GM19395 (cell line): ENCODE measurements around the gene ADGRL3.
"Not testable (repeated sequence)": the region's sequence is repeated elsewhere in the genome, so short reads cannot be mapped to it uniquely, and the experiment has no call there.

Experiments
- ATAC-seq: cut with Tn5 transposase; IDR thresholded peaks from one replicate; pipeline ENCODE4 v1.9.1; 2021; ENCODE audit warnings: mild to moderate bottlenecking, moderate library complexity; ENCODE audit not compliant: unreplicated experiment

The ADGRL3 gene

GRCh38 chr4:61923179-61923578, 723.1 kb downstream of the ADGRL3 start:
- ATAC-seq, result no peak

- no peak for ATAC-seq
Observed at GRCh38 chr4:61924131-61924530, 724.0 kb downstream of the ADGRL3 start.

- ATAC-seq, result no peak
Observed at GRCh38 chr4:61933527-61933926, 733.4 kb downstream of the ADGRL3 start.

DNA sequence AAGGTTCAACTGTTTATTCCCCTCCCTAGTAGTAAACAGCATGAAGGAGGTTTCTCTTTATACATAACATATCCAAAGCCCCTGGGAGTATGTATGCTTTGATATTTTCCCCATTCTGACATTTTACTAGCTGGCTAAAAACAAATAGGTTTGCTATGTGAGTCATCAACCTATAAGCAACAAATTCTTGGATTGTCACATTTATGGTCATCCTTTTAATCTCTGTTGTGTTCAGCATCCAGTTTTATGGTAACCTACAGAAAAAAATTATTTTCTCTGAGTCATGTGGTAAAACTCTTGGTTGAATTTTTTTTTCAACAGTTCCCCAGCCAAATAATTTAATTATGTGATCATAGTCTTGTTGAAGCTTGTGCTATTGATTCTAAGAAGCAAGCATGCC, 734.1 kb downstream of the ADGRL3 start:
- ATAC-seq, result no peak

DNA sequence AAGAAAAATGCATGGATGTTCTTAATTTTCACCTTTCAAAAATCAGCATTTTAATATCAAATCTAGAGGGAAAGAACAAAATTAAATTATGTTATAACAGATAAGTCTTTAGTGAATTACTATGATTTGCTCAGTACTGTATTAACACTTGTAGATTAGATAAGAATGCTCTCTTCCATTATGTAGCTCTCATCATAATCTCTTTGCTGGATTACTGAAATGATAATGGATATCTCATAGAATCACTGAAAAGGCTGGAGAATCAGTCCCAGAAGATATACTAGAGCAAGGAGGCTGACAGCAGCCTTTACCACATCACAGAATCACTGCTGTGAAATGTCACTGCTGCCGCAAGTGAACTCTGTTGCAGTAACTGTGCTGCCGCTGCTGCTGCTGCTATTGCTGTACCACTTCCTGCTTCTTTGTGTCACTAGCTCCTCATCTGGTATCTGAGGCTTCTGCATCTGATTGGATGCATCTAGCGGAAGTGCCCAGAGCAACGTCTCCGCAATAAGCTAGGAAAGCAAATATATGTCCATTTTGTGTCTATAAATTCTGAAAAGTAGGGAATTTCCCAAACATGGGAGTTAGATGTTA, 738.2 kb downstream of the ADGRL3 start:
- no peak for ATAC-seq

DNA sequence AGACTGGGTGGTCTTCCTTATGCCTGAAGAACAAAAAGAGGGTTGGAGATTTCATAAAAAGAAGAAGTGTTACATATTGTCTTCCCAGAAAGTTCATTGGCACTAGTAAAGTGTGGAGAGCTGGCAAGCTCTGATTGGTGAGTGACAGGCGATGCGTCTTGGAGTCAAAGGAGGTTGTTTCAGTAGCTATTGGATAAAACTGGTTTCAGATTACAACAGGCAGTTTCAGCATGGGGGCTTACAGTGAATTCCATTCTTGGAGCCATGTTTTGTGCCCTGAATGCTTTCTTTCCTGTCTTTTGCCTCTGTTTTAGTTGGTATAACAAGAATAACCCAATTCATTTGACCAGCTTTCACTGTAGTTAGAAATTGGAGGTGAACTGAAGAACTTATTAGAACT, 750.5 kb downstream of the ADGRL3 start:
- ATAC-seq, result no peak

DNA sequence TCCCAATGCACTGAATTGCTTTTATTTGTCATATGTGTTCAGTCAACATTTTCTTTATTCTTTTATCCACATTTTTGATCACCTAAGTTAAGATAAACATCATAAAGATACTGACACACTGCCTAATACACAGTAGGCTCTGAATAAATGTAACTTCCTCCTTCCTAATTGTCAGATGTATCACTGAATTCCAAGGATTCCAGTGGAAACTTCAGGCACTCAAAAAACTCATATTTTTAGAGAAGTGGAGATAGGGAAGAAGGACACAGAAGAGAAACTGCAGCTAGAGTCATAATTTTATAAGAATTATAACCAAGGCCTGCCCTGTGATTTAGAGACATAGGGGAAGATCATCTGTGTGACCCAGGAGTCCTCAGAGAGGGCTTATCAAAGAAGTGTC, 753.3 kb downstream of the ADGRL3 start:
- ATAC-seq, result no peak

- ATAC-seq, result no peak
Observed at GRCh38 chr4:61958591-61958990, 758.5 kb downstream of the ADGRL3 start.

DNA sequence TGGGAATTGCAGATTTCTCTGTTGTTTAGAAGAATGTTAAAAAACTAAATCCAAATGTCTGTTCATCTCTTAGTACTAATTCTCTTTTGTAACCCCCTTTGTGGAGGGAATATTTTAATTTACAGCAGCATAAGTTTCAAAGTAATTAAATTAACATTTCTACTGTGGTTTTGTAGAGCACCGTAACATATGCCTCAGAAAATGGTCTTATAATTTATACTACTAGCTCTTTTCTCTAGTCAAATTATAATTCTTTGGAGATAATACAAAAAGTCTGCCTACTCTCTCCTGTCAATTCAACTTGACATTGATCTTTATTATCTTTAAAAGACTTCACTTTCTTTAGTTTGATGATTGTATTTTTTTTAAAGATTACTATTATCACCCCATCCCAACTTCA, 759.0 kb downstream of the ADGRL3 start:
- no peak for ATAC-seq

DNA sequence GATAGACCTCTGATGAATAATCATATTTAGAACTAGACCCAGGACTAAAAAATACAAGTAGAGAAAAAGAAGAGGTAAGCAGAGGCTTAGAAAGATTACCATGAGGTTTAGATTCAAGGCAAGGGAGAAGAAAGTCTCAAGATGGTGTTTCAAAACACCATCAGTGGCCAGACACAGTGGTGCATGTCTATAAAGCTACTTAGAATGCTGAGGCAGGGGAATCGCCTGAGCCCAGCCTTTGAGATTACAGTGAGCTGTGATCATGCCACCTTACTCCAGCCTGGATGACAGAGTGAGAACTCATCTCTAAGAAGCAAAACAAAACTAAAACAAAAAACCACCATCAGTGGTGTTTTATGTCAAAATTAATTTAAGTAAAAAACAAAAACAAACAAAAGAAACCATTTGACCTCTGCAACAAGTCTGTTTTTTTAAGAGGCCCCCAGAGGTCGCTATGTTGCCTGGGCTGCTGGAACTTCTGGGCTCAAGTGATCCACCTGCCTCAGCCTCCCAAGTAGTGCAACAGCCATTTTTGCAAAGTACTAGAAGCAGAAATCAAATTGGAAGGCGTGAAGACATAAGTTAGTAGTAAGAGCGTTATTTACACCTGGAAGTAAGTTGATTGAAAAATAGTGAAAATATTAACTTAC, 784.3 kb downstream of the ADGRL3 start:
- ATAC-seq, result no peak

- ATAC-seq, result no peak
Observed at GRCh38 chr4:61985426-61985825, 785.3 kb downstream of the ADGRL3 start.

- ATAC-seq, result not testable (repeated sequence)
Observed at GRCh38 chr4:61986929-61987328, 786.8 kb downstream of the ADGRL3 start.

- ATAC-seq, result no peak
Observed at GRCh38 chr4:61992351-61992750, 792.2 kb downstream of the ADGRL3 start.

- ATAC-seq, result no peak
Observed at GRCh38 chr4:61994036-61994435, 793.9 kb downstream of the ADGRL3 start.

GRCh38 chr4:61995717-61996340, 795.7 kb downstream of the ADGRL3 start:
- no peak for ATAC-seq

GRCh38 chr4:61996943-61997342, 796.8 kb downstream of the ADGRL3 start:
- ATAC-seq, result no peak

DNA sequence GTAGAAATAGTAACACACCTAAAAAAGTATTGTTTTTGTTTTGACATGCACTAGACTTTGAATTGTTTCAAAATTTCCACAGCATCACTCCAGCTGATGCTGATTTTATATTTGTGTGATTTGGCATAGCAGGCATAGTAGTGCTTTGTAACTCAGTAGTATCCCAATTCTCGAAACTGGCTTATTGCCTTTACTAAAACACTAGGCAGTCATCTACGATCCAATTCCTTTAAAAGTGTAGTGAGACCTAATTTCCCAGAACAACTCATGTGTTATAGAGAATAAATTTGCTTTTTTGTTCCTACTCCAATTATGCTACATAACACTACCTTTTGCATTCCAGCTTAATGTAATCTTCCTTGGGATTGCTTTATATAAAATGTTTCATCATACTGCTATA, 797.7 kb downstream of the ADGRL3 start:
- no peak for ATAC-seq

GRCh38 chr4:62003695-62004094, 803.6 kb downstream of the ADGRL3 start:
- no peak for ATAC-seq

DNA sequence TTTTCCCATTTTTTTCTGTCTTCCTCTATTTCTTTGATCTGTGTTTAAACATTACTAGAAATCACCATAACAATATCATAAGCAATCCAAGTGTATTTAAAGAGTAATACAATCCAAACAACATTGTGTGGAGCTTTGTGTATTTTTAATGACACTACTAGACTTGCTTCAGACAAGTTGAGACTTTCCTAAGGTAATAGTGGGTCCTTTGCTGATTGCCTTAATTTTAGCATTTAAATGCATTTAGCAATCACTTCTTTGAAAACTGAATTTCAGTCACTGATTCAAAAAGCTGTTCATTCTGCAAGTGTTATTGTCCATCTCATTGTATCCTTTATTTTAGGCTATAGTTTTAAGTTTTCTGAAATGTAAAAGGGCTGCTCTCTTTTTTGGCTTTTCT, 804.8 kb downstream of the ADGRL3 start:
- no peak for ATAC-seq

GRCh38 chr4:62006108-62006507, 806.0 kb downstream of the ADGRL3 start:
- ATAC-seq, result no peak

- ATAC-seq, result no peak
Observed at GRCh38 chr4:62015043-62015739, 815.1 kb downstream of the ADGRL3 start.

DNA sequence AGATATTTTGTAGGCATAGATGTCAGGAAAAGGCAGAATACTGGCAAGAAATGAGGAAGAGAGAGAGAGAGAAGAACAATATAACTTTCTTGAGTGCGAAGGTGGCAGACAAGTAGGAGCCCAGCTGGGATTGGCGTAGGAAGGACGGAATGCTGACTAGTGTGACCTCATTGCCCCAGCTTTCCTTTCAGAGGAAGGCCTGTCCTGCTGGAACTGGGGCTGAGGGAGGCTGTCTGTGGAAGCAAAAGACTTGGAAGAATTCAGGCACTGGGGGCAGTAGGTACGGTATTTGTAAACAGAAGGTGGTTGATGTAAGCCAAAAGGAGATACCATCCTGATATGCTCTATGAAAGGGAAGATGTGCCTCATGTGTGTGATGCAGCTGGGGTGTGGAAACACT, 818.4 kb downstream of the ADGRL3 start:
- no peak for ATAC-seq
